Endothelial cell of umbilical vein (primary cell): ENCODE results near the gene SPRED1. TPM values are rescaled to one million over a fixed set of nuclear protein-coding genes. Genes with fewer than 3 reads are reported as not detected.

Experiments used
- BruUV-seq: library from RNA; stranded (reverse); fragments of 400-500 nt; replicated peaks from 2 replicates; lab custom pipeline; 2021; lab: Mats Ljungman, UMichigan
- CTCF ChIA-PET: fragments of 300-600, 350-600 bp; sonication (Branson Sonifier 250); formaldehyde crosslinking; loops from one replicate; lab custom pipeline; 2021; ENCODE audit warnings: antibody characterized with exemption, inconsistent platforms; lab: Charles Lee
- POLR2A ChIA-PET: fragments of 300-600, 350-600 bp; sonication (Branson Sonifier 250); formaldehyde crosslinking; loops from one replicate; lab custom pipeline; 2021; ENCODE audit warnings: antibody characterized with exemption, inconsistent platforms; lab: Charles Lee
- DNase-seq: peaks from one replicate; pipeline ENCODE4 v3.0.0-alpha.2; 2011; ENCODE audit warnings: low read depth, low spot score
- FAIRE-seq: peaks from 2 replicates; lab custom pipeline; 2011; peaks lifted over from hg19 to GRCh38; lab: Jason Lieb, UNC
- H2AFZ ChIP-seq: 2 replicates; pipeline ENCODE4 v1.6.0; 2012; ENCODE audit warnings: low read depth, low read length, control low read depth, inconsistent platforms
- H3K27ac ChIP-seq: 2 replicates; pipeline ENCODE4 v1.5.1; 2011; ENCODE audit warnings: low read depth, mild to moderate bottlenecking, control low read depth, low read length, moderate library complexity; ENCODE audit not compliant: insufficient read depth
- H3K27me3 ChIP-seq, 2 experiments: 2 replicates each; pipeline versions ENCODE4 v1.6.0 to v1.6.1; 2011; ENCODE audit warnings: low read length in 2 of 2, mixed read lengths in 1 of 2; ENCODE audit not compliant: control insufficient read depth in 2 of 2, insufficient read depth in 2 of 2
- H3K36me3 ChIP-seq, 2 experiments: 2 replicates in 1 of 2; 3 replicates in 1 of 2; pipeline ENCODE4 v1.5.1; 2011; ENCODE audit warnings: low read length in 2 of 2, mild to moderate bottlenecking in 1 of 2, moderate library complexity in 1 of 2; ENCODE audit not compliant: control insufficient read depth in 2 of 2, insufficient read depth in 2 of 2; ENCODE audit errors: extremely low read depth in 1 of 2
- H3K4me1 ChIP-seq: 3 replicates; pipeline ENCODE4 v1.5.1; 2011; ENCODE audit warnings: mild to moderate bottlenecking, low read length; ENCODE audit not compliant: control insufficient read depth, insufficient read depth; ENCODE audit errors: extremely low read depth
- H3K4me2 ChIP-seq: 2 replicates; pipeline ENCODE4 v1.6.1; 2011; ENCODE audit warnings: low read length, control low read depth, mixed read lengths; ENCODE audit not compliant: insufficient read depth
- H3K4me3 ChIP-seq, 3 experiments: fragments of 200-600 bp in 1 of 3; sonication (generic), shearing (Covaris generic) in 1 of 3; replicated peaks in 1 of 3; 2 replicates each; pipeline ENCODE4 v1.5.1; 2011 to 2016; ENCODE audit warnings: control low read depth in 3 of 3, low read length in 3 of 3, mild to moderate bottlenecking in 2 of 3, inconsistent platforms in 1 of 3, low read depth in 1 of 3, moderate library complexity in 1 of 3; ENCODE audit not compliant: insufficient read depth in 1 of 3
- H3K79me2 ChIP-seq: 2 replicates; pipeline ENCODE4 v1.6.0; 2012; ENCODE audit warnings: low read length, inconsistent platforms; ENCODE audit not compliant: control insufficient read depth, insufficient read depth
- H3K9ac ChIP-seq: replicated peaks from 2 replicates; pipeline ENCODE3; 2011; ENCODE audit warnings: low read length, control low read depth; ENCODE audit not compliant: insufficient read depth; ENCODE audit errors: extremely low read depth
- H3K9me1 ChIP-seq: replicated peaks from 3 replicates; pipeline ENCODE4 v1.6.0; 2011; ENCODE audit warnings: mild to moderate bottlenecking, low read length; ENCODE audit not compliant: control insufficient read depth, insufficient read depth; ENCODE audit errors: extremely low read depth
- H3K9me3 ChIP-seq: replicated peaks from 2 replicates; pipeline ENCODE4 v1.5.1; 2012; ENCODE audit warnings: low read length, inconsistent platforms; ENCODE audit not compliant: control insufficient read depth, insufficient read depth
- H4K20me1 ChIP-seq: replicated peaks from 2 replicates; pipeline ENCODE3; 2011; ENCODE audit warnings: mild to moderate bottlenecking, low read length; ENCODE audit not compliant: control insufficient read depth, insufficient read depth; ENCODE audit errors: extremely low read depth
- EZH2 ChIP-seq: IDR thresholded peaks from 2 replicates; pipeline ENCODE4 v1.6.1; 2012; ENCODE audit warnings: borderline replicate concordance, low read depth, mild to moderate bottlenecking, moderate library complexity, low read length, inconsistent platforms; ENCODE audit not compliant: severe bottlenecking
- FOS ChIP-seq: IDR thresholded peaks from 2 replicates; pipeline ENCODE4 v1.6.1; 2011; ENCODE audit warnings: mild to moderate bottlenecking, low read length, moderate library complexity, borderline replicate concordance; ENCODE audit not compliant: insufficient read depth
- GATA2 ChIP-seq: IDR thresholded peaks from 2 replicates; pipeline ENCODE4 v1.7.0; 2011; ENCODE audit warnings: low read depth, mild to moderate bottlenecking, moderate library complexity, mixed read lengths, low read length; ENCODE audit not compliant: insufficient read length, insufficient read depth
- JUN ChIP-seq: IDR thresholded peaks from 2 replicates; pipeline ENCODE4 v1.6.1; 2011; ENCODE audit warnings: borderline replicate concordance, low read depth; ENCODE audit not compliant: insufficient read length, insufficient read depth
- MYC ChIP-seq: IDR thresholded peaks from one replicate; pipeline ENCODE4 v1.6.1; 2011; ENCODE audit warnings: mild to moderate bottlenecking, low read depth, low read length
- POLR2A ChIP-seq: IDR thresholded peaks from 2 replicates; pipeline ENCODE4 v1.6.1; 2012; ENCODE audit warnings: low read depth, mild to moderate bottlenecking, control low read depth, low read length
- dilution Hi-C: fragments of 300-500 bp; cut with MboI; formaldehyde crosslinking; loops from one replicate; pipeline ENCODE4 v1.15.0; 2019; ENCODE audit warnings: low sequenced_read_pairs; ENCODE audit not compliant: extremely low pct_ligation_motif_present
- intact Hi-C: fragments of 100-400 bp; cut with micrococcal nuclease; formaldehyde crosslinking; loops from one replicate; pipeline ENCODE4 v1.10.0; 2022
- polyA plus RNA-seq, 4 experiments: library from polyadenylated mRNA; depleted of rRNA in 3 of 4; stranded (reverse) in 3 of 4; unstranded in 1 of 4; fragments of >200 nt; gene quantifications; 2 replicates each; pipeline versions ENCODE4 v1.2.1 to v1.2.3, GENCODE V29; 2011 to 2012; ENCODE audit warnings: missing spikeins in 1 of 4
- total RNA-seq: library from RNA; stranded (reverse); gene quantifications from 2 replicates; pipeline ENCODE4 v1.2.3, GENCODE V29; 2021
- TF ChIP-seq, protein P1 (sequence below), 2 donors: IDR thresholded peaks; 1 replicate in 1 of 2; 2 replicates in 1 of 2; pipeline ENCODE4 v1.5.1; 2011; ENCODE audit warnings: low read length in 2 of 2, mild to moderate bottlenecking in 2 of 2, moderate library complexity in 2 of 2, control low read depth in 1 of 2, inconsistent platforms in 1 of 2, low read depth in 1 of 2; ENCODE audit not compliant: insufficient read depth in 1 of 2; ENCODE audit errors: extremely low read depth in 1 of 2
- TF ChIP-seq, protein P2 (sequence below): IDR thresholded peaks from 2 replicates; pipeline ENCODE4 v1.6.1; 2011; ENCODE audit not compliant: insufficient read depth, insufficient read length

SPRED1 gene
- total and polyA plus RNA-seq, 2 donors (not counting 3 experiments of a cell fraction or from before 2014, with no cell fraction given), result 1.3 to 10.7 TPM

DNA sequence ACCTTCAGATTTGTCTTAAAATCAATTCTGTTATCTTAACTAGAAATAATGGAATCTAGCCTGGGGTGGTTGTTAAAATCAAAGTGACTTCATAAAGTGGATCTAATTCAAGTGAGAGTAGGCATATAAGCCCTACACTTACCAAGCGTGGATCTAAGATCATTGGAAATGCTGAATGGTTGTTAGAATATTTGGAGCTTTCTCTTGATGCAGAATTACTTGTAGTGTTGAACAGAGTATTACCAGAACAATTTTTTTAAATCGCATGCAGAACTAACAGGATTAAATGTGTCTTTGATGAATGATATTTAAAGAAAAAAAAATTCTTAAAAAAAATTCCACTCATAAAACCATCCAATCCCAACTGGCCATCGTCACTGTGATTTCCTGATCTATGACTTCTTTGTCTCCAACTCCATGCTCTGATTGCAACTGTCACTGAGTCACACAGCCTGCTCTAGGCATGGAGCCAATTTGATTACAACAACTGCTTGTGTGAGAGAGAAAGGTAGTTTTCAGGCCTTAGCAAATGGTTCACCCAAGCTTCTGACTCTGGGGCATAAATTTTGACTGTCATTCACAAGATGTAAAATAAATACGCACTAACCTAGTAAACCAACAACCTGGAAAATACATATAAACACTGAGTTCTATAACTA is 25.9 kb upstream of the SPRED1 start:
- peak; percentile 78 for DNase-seq
- no peak overlapping the region for H3K4me2 ChIP-seq
- intact Hi-C loops, result no loop called here
- peaks cover 0 to 2% of the 10 kb centered on the region in 2 experiments for H3K27me3 ChIP-seq
- FAIRE-seq, result peak; percentile 86
- H3K4me3 ChIP-seq, result no peak overlapping the region
- no peaks in the 10 kb centered on the region for H3K9me1 ChIP-seq
- no peaks in the 10 kb centered on the region for H3K36me3 ChIP-seq
- CTCF ChIA-PET, result interaction anchor here (1.2 kb wide), 1 partner anchor 8 kb away, joined by 3 read pairs; no protein-coding TSS in a partner anchor
- H3K9me3 ChIP-seq, result no peaks in the 10 kb centered on the region
- H4K20me1 ChIP-seq, result no peaks in the 10 kb centered on the region
- dilution Hi-C loops, result no loop called here
- H3K4me1 ChIP-seq, result peaks cover 6% of the 10 kb centered on the region
- POLR2A ChIA-PET, result no interaction called here
- TF ChIP-seq MYC, result no peak
- no peak for TF ChIP-seq GATA2
- no peak for TF ChIP-seq EZH2
- peak; percentile 69 for TF ChIP-seq FOS
- TF ChIP-seq, protein P1, sequence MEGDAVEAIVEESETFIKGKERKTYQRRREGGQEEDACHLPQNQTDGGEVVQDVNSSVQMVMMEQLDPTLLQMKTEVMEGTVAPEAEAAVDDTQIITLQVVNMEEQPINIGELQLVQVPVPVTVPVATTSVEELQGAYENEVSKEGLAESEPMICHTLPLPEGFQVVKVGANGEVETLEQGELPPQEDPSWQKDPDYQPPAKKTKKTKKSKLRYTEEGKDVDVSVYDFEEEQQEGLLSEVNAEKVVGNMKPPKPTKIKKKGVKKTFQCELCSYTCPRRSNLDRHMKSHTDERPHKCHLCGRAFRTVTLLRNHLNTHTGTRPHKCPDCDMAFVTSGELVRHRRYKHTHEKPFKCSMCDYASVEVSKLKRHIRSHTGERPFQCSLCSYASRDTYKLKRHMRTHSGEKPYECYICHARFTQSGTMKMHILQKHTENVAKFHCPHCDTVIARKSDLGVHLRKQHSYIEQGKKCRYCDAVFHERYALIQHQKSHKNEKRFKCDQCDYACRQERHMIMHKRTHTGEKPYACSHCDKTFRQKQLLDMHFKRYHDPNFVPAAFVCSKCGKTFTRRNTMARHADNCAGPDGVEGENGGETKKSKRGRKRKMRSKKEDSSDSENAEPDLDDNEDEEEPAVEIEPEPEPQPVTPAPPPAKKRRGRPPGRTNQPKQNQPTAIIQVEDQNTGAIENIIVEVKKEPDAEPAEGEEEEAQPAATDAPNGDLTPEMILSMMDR (IDR thresholded peaks at IDR 0.05; ENCODE audit: extremely low read depth in 1 of 2, insufficient read depth in 1 of 2, low read depth in 1 of 2, low read length in 2 of 2), result no peak
- TF ChIP-seq, protein P2, sequence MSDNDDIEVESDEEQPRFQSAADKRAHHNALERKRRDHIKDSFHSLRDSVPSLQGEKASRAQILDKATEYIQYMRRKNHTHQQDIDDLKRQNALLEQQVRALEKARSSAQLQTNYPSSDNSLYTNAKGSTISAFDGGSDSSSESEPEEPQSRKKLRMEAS, result no peak
- no peak for TF ChIP-seq JUN
- TF ChIP-seq POLR2A, result no peak
- no peak overlapping the region for H3K9ac ChIP-seq
- no peak overlapping the region for H2AFZ ChIP-seq
- no peak overlapping the region for H3K27ac ChIP-seq
- no peaks in the 10 kb centered on the region for H3K79me2 ChIP-seq
- BruUV-seq, result no TSS peak
